GM08714 (cell line): ENCODE data around the gene INSR.

ENCODE experiments used
- H3K4me3 ChIP-seq: fragments of 200-500 bp; sonication (Bioruptor generic); 2 replicates; pipeline ENCODE4 v1.5.1; 2014; ENCODE audit warnings: mild to moderate bottlenecking, low read length, inconsistent platforms
- ZNF274 ChIP-seq: IDR thresholded peaks from 2 replicates; pipeline ENCODE4 v1.6.1; 2012; ENCODE audit warnings: mild to moderate bottlenecking, low read depth, low read length

Gene INSR

DNA sequence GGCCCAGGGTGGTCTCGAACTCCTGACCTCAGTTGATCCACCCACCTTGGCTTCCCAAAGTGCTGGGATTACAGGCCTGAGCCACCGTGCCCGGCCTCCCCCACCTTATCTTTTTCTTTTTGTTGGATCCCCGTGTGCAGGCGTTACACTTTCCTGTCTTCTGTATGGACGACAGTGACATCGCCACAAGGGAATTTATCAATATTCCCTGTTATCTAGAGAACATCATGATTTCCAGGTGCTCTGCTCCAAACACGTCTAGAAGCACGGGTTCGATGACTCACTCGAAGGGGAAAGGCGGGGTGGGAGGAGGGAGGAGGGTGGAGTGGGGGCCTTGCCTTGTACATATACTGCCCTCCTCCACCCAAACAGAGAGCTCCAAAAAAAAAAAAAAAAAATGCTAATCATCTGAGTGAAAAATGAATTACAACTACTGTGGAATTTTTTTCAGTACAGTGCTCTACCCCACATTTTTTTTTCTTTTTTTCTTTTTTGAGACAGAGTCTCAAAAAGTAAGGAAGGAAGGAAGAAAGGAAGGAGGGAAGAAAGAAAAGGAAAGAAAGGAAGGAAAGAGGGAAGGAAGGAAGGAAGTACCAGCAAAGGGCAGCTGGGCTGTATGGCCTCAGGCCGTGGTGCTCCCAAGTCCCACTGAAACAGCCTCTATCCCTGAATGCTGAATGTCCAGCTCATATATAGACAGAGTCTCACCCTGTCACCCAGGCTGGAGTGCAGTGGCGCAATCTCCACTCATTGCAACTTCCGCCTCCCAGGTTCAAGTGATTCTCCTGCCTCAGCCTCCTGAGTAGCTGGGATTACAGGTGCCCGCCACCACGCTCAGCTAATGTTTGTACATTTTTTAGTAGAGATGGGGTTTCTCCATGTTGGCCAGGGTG lies 36.8 kb downstream of the INSR start:
- no peak for TF ChIP-seq ZNF274
- H3K4me3 ChIP-seq, result no peak overlapping the region

DNA sequence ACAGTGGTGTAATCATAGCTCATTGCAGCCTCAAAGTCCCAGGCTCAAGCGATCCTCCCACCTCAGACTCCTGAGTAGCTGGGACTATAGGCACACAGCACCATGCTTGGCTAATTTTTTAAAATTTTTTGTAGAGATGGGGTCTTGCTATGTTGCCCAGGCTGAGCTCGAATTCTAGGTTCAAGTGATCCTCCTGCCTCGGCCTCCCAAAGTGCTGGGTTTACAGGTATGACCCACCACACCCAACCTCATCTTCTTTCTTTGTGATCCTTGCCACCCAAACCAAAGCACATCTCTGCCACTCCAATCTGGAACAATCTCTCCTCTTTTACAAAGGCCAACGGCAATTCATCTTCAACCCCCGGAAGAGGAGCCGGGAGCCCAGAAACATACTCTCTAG lies 38.6 kb downstream of the INSR start:
- TF ChIP-seq ZNF274, result no peak
- no peak overlapping the region for H3K4me3 ChIP-seq

DNA sequence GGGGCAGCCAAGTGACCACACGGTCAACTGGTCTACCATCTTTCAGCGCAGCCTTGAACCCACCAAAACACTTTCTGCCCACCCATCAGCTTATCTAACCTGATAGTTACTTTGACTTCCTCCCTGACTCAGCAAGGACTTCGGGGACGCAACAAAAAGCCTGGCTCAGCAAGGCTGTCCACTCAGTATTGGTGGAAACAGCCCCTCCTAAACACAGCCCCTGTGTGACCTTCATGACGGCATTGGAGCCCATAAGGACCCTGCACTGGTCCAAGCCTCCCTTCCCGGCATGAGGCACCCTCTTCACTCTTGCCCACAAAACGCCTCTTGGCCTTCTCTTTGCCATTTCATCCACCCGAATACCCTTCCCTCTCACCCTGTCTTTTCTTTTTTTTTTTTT lies 39.1 kb downstream of the INSR start:
- TF ChIP-seq ZNF274, result no peak
- H3K4me3 ChIP-seq, result no peak overlapping the region

DNA sequence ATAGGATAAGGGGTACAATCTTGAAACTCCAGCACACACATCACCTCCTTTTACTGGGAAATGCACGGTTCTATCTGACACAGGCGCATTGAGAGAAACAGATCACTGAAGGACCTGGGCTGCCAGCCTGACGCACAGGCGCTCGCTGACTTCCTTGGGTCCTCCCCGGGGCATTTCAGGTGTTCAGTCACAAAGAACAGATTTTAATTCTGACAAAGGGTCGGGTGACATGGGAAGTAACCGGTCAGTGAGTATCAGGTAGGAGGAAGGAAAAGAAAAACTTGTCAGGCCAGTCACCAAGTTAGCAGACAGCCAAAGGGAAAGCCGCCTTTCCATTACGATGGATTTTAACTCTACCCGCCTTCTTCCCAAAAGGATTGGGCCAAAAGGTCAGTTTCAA lies 39.6 kb downstream of the INSR start:
- no peak for TF ChIP-seq ZNF274
- no peak overlapping the region for H3K4me3 ChIP-seq

DNA sequence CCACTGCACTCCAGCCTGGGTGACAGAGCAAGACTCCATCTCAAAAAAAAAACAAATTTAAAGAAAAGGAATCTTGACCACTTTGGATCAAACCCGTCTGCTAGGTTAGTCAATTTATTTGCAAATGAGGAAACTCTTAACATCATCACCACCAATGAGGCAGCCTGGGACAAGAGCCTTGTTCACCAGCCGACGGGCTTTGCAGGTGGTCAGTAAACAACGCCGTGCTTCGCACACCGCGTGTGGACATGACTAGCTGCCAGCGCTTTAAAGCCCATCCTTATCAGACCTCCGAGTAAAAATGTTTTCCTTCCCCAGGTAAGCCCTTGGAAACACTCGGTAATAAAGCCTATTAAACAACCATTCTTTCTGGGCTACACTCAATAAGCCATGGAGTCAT lies 41.9 kb downstream of the INSR start:
- H3K4me3 ChIP-seq, result no peak overlapping the region
- TF ChIP-seq ZNF274, result no peak

DNA sequence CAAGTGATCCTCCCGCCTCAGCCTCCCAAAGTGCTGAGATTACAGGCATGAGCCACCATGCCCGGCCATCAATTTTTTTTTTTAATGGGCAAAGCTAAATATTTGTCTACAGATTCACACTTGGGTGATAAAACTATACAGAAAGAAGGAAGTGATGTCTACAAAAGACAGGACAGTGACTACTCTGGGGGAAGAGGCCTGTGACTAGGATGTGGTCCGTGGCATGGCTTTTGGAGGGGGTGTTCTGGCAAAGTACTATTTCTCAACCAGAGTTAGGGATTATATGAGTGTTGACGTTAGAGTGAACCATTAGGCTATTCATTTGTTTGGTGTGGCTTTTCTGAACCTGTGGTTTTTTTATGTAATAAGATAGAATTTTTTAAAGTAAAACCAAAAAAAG lies 42.7 kb downstream of the INSR start:
- TF ChIP-seq ZNF274, result no peak
- H3K4me3 ChIP-seq, result no peak overlapping the region

DNA sequence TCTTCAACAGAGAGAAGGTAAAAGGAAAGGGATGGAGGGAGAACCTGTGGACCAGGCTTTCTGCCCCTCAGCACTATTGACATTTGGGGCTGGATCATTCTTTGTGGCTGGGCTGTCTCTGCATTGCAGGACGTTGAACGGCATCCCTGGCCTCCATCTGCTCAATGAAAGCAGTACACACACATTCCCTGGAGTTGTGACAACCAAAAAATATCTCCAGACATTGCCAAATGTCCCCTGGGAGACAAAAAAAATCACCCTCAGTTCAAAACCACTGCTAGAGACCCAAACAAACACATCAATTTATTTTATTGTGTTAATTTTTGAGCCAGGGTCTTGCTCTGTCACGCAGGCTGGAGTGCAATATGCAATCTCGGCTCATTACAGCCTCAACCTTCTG lies 43.3 kb downstream of the INSR start:
- TF ChIP-seq ZNF274, result no peak
- no peak overlapping the region for H3K4me3 ChIP-seq

DNA sequence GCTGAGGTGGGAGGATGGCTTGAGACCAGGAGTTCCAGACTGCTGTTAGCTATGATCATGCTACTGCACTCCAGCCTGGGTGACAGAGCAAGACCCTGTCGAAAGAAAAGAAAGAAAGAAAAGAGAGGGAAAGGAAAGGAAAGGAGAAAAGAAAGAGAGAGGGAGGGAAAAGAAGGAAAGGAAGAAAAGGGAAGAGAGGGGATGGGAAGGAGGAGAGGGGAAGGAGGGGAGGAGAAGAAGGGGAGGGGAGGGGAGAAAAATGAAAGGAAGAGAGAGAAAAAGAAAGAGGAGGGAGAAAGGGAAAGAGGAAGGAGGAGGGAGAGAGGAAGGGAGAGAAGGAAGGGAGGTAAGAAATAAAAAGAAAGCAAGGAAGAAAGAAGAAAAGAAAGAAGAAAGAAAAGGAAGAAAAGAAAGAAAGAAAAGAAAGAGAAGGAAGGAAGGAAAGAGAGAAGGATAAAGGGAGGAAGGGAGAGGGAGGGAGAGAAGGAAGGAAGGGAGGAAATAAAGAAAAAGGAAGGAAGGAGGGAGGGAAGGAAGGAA lies 44.1 kb downstream of the INSR start:
- no peak overlapping the region for H3K4me3 ChIP-seq
- TF ChIP-seq ZNF274, result no peak

DNA sequence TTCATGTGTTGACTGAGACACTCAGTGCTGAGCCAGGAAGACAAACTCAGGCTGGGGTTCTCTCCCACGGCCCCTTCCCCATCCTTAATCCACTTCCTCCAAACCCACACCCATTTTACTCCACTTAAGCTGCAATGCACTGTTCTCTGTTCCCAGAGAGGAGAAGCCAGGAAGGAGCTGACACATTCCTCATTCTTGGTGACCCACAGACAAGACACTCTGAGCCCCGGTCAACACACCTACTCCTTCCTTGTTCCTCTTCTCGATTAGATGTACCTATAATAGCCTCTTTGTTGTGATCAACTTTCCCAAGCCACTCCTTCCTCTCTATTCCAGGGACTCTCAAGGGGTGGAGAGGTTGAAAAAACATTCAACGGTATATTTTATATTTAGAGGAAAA lies 47.1 kb downstream of the INSR start:
- no peak for TF ChIP-seq ZNF274
- H3K4me3 ChIP-seq, result no peak overlapping the region

DNA sequence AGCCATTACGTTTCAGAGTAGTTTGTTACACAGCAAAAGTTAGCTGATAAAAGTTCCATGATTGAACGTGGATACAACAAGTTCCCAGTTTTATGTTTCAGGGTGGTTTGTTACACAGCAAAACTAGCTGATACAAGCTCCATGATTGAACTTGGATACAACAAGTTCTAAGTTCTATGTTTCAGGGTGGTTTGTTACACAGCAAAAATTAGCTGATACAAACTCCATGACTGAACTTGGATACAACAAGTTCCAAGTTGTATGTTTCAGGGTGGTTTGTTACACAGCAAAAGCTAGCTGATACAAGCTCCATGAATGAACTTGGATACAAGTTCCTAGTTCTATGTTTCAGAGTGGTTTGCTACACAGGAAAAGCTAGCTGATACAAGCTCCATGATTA lies 47.6 kb downstream of the INSR start:
- TF ChIP-seq ZNF274, result no peak
- no peak overlapping the region for H3K4me3 ChIP-seq

DNA sequence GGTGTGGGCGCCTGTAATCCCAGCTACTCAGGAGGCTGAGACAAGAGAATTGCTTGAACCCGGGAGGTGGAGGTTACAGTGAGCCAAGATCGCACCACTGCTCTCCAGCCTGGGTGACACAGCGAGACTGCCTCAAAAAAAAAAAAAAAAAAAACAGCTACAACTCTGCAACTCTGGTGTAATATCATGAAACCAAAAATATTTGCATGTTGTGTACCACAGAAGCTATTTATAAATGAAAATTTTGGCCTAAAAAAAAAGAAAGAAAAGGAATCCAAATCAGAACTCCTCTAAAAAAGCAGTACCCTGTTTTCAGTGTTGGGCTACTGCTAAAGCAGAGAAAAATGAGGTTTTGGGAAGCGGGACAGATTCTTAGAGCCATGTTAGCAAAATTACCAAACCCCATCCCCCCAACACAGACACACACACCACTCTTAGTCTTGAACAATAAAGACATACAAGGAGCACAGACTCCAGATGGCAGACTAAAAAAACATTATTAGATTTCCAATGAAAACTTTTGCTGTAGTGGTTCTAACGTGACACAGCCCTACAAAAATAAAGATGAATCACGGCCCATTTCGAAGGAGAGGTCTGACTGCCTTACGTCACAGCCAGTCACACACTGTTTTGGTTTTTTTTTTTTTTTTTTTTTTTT lies 51.5 kb downstream of the INSR start:
- TF ChIP-seq ZNF274, result no peak
- peak overlapping the region; percentile 37; the same call in 1 of the 2 replicates for H3K4me3 ChIP-seq

DNA sequence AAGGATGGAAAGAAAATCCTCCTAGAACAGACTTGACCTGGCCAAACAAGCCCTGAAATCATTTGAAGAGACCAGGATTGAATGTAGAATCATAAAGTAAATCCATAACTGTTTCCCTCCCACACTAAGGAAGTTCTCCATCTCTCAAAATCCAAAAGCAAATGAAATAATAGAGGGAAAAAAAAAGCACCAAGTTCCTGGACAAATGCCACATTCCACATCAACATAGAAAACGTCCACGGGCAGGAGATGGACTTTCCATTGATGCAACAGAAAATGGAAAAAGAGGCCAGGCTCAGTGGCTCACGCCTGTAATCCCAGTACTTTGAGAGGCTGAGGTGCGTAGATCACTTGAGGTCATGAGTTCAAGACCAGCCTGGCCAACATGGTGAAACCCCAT lies 56.2 kb downstream of the INSR start:
- TF ChIP-seq ZNF274, result no peak
- no peak overlapping the region for H3K4me3 ChIP-seq

DNA sequence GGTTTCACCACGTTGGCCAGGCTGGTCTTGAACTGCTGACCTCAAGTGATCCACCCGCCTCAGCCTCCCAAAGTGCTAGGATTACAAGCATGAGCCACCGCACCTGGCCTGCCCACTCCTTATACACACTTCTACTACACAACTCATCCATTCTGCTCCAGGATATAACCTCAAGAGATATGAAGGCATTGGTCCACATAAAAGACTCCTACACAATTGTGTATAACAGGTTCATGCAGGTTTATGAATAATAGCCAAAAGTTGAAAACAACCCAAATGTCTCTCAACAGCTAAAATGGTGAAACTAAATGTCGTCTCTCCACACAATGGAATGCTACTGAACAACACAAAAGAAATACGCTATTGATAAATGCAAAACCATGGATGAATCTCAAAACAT lies 58.1 kb downstream of the INSR start:
- no peak for TF ChIP-seq ZNF274

DNA sequence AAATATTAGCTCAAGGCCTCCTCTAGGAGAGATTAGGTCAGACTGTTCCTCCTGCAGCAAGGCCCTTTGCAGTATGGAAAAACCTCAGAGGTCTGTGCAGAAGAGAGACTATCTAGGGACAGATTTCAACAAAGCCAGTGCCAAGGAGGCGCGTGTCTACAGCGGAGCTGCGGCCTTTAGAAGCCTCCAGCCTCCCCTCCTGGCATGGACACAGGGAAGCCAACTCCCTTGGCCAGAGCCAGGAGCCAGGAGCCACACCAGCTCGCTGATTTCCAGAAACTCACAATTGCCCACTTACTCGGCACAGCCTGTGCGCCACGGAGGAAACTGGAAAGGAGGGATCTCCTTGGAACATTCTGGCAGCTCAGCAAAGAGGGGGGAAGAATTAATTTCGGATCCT lies 63.4 kb downstream of the INSR start:
- TF ChIP-seq ZNF274, result no peak

More for the DNA sequence above, 58.1 kb downstream of the INSR start:
- H3K4me3 ChIP-seq, result no peak overlapping the region

DNA sequence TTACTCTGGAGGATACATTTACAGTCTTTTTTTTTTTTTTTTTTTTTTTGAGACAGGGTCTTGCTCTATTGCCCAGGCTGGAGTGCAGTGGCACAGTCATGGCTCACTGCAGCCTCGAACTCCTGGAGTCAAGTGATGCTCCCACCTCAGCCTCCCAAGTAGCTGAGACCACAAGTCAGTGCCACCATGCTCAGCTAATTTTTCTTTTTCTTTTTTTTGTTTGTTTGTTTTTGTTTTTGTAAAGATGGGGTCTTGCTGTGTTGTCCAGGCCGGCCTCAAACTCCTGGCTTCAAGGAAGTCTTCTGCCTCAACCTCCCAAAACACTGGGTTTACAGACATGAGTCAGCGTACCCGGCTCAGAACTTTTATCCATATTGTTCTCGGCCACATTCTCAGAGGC lies 64.5 kb downstream of the INSR start:
- no peak for TF ChIP-seq ZNF274
- H3K4me3 ChIP-seq, result no peak overlapping the region

More for the DNA sequence above, 63.4 kb downstream of the INSR start:
- no peak overlapping the region for H3K4me3 ChIP-seq
